Measurements from ENCODE around the gene AMY2B. TPM values are rescaled to one million over a fixed set of nuclear protein-coding genes. Genes with fewer than 3 reads are reported as not detected.

The AMY2B gene
- total and polyA plus RNA-seq, 12 donors = 6.1 to 118 (median 15.3) TPM

Other genes with a start within 250 kb of the AMY2B start
- gene RNPC3, start 45.9 kb upstream of the AMY2B start, total RNA-seq = 10 to 100 TPM in 8 of 9 donors, 1 to 10 TPM in 1; 7.4 to 41.3 (median 23.7) TPM
- 10 to 100 TPM in 2 of 3 donors, 1 to 10 TPM in 1; 5.8 to 24.1 (median 12.7) TPM for gene RNPC3, start 45.9 kb upstream of the AMY2B start, polyA plus RNA-seq
- gene AMY2A, start 45.8 kb downstream of the AMY2B start, total RNA-seq = under 1 TPM in 5 of 9 donors, not detected in 4; 0.17 to 0.74 (median 0.32) TPM
- gene AMY2A, start 45.8 kb downstream of the AMY2B start, polyA plus RNA-seq = under 1 TPM in 1 of 3 donors, not detected in 2; 0.30 TPM
- not detected for gene AMY1A, start 84.2 kb downstream of the AMY2B start, total RNA-seq
- not detected for gene AMY1A, start 84.2 kb downstream of the AMY2B start, polyA plus RNA-seq
- not detected for gene AMY1B, start 124.6 kb downstream of the AMY2B start, total RNA-seq
- gene AMY1B, start 124.6 kb downstream of the AMY2B start, polyA plus RNA-seq = not detected
- gene AMY1C, start 178.3 kb downstream of the AMY2B start, total RNA-seq = not detected
- gene AMY1C, start 178.3 kb downstream of the AMY2B start, polyA plus RNA-seq = not detected